Body of pancreas (tissue), 4 donors: ENCODE data around the gene KCNH8. TPM values are rescaled to one million over a fixed set of nuclear protein-coding genes. Genes with fewer than 3 reads are reported as not detected.
A peak's percentile ranks its signal among the peaks of the same experiment; 100 is the strongest.

Source experiments
- ATAC-seq: fragments of 150-250 bp; one replicate; pipeline ENCODE4 v1.9.1; 2016
- DNase-seq, 4 donors: peaks; one replicate each; pipeline ENCODE4 v3.0.0-alpha.2; 2019
- H3K27ac ChIP-seq, 4 donors: fragments of 200-600 bp; sonication (generic); 1 replicate in 3 of 4; 2 replicates in 1 of 4; pipeline versions ENCODE4 v1.5.1 to v1.6.1; 2016 to 2019; ENCODE audit warnings: mild to moderate bottlenecking in 1 of 4, mixed read lengths in 1 of 4, moderate library complexity in 1 of 4
- H3K27me3 ChIP-seq, 2 donors: fragments of 200-600 bp; sonication (generic); one replicate each; pipeline ENCODE4 v1.6.0; 2016; ENCODE audit warnings: mild to moderate bottlenecking in 1 of 2
- H3K36me3 ChIP-seq, 2 donors: fragments of 200-600 bp; sonication (generic); replicated peaks in 1 of 2; 2 replicates each; pipeline ENCODE4 v1.5.1; 2016; ENCODE audit warnings: low read depth in 2 of 2; ENCODE audit not compliant: insufficient read depth in 1 of 2
- H3K4me1 ChIP-seq: fragments of 200-600 bp; sonication (generic); one replicate; pipeline ENCODE4 v1.6.0; 2016
- H3K4me3 ChIP-seq, 2 donors: fragments of 200-600 bp; sonication (generic); 1 replicate in 1 of 2; 2 replicates in 1 of 2; pipeline ENCODE4 v1.5.1; 2016 to 2019
- H3K9me3 ChIP-seq, 3 donors: fragments of 200-600 bp; sonication (generic); 1 replicate in 2 of 3; 2 replicates in 1 of 3; pipeline ENCODE4 v1.5.1; 2016
- POLR2A ChIP-seq, 3 donors: fragments of 450-650 bp; IDR thresholded peaks; one replicate each; pipeline ENCODE4 v1.6.1; 2016; ENCODE audit warnings: antibody characterized with exemption in 3 of 3, mild to moderate bottlenecking in 2 of 3
- WGBS, 2 donors: methylation state at CpG; one replicate each; pipeline ENCODE4 v1.1.5; 2017; 5-methylcytosine and 5-hydroxymethylcytosine counted together
- intact Hi-C: fragments of 100-400 bp; cut with DNase I; formaldehyde crosslinking; loops from one replicate; pipeline ENCODE4 v1.15.1; 2023
- total RNA-seq, 2 donors: library from RNA; depleted of rRNA; stranded (reverse); fragments of >200 nt; gene quantifications; one replicate each; pipeline ENCODE4 v1.1.0, GENCODE V29; 2016
- TF ChIP-seq, protein P1 (sequence below), 7 experiments: fragments of 450-650 bp in 4 of 7; fragments of 200-600 bp in 3 of 7; sonication (generic) in 3 of 7; IDR thresholded peaks; one replicate each; pipeline ENCODE4 v1.5.1; 2016 to 2019; ENCODE audit warnings: antibody characterized with exemption in 7 of 7

KCNH8 gene
- total RNA-seq, 2 donors from 2014 or later: 2.3 TPM

DNA sequence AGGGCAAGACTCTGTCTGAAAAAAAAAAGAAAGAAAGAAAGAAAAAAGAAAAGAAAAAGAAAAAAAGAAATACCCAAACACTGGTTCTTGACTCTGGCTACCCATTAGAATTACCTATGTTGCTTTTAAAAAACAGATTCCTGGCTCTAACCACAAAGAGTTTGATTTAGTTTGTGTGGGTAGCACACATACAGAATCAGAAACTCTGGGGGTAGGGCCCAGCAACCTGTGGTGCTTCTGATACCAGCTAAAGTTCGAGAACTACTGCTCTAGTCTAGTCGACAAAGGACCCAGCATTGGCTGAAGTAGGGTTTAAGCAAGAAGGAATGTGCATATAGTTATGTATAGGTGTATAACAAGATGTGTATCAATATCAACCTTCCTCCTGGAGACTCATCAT, 393.0 kb downstream of the KCNH8 start:
- Histone ChIP-seq H3K27me3 (no peaks in the 10 kb centered on the region), H3K36me3 (no peaks in the 10 kb centered on the region), H3K4me1 (no peaks in the 10 kb centered on the region), H3K27ac (no peak overlapping the region), H3K9me3 (no peaks in the 10 kb centered on the region), H3K4me3 (no peak overlapping the region)
- ATAC-seq: no peak
- intact Hi-C loops: no loop called here
- no peak for DNase-seq
- no peak for TF ChIP-seq POLR2A (IDR thresholded peaks at IDR 0.05)
- TF ChIP-seq, protein P1, sequence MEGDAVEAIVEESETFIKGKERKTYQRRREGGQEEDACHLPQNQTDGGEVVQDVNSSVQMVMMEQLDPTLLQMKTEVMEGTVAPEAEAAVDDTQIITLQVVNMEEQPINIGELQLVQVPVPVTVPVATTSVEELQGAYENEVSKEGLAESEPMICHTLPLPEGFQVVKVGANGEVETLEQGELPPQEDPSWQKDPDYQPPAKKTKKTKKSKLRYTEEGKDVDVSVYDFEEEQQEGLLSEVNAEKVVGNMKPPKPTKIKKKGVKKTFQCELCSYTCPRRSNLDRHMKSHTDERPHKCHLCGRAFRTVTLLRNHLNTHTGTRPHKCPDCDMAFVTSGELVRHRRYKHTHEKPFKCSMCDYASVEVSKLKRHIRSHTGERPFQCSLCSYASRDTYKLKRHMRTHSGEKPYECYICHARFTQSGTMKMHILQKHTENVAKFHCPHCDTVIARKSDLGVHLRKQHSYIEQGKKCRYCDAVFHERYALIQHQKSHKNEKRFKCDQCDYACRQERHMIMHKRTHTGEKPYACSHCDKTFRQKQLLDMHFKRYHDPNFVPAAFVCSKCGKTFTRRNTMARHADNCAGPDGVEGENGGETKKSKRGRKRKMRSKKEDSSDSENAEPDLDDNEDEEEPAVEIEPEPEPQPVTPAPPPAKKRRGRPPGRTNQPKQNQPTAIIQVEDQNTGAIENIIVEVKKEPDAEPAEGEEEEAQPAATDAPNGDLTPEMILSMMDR (IDR thresholded peaks at IDR 0.05): no peak
- WGBS, 2 donors: 51% methylated on average over 2 of the region's 2 CpGs

DNA sequence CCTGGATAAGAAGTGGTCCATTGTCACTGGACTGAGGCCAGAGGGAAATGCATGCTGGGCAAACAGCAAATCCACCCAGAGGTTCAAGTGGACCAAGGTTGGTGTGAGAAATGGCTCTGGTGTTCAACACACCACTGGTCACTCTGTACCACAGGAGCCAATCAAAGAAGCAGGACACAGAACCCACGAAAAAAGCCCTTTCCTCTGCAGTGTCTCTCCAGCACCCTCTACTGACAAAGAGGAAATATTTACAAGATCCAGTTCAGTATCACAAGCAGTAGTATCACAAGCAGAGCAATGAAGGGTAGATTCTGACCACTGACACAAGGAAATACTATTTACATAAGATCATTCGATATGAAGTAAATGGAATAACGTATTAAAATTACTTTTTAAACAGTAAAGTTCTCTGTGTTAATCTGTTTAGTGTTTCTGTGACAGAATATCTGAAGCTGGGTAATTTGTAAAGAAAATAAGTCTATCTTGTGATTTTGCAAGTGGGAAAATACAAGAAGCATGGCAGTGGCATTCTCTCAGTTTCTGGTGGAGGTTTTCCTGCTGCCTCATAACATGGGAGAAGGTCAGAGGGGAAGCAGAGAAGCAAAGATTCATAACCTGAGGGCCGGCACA, 395.0 kb downstream of the KCNH8 start:
- 22% methylated on average over 4 of the region's 4 CpGs for WGBS, 2 donors
- ATAC-seq (peak; percentile 47), DNase-seq (peak in 1 of 4 donors; percentile 8)
- H3K9me3 ChIP-seq: no peaks in the 10 kb centered on the region
- H3K4me3 ChIP-seq: no peak overlapping the region
- no peak overlapping the region for H3K27ac ChIP-seq
- TF ChIP-seq, protein P1 (IDR thresholded peaks at IDR 0.05): peak; percentile 14 to 47 (median 38)
- no peak for TF ChIP-seq POLR2A (IDR thresholded peaks at IDR 0.05)
- H3K4me1 ChIP-seq: no peaks in the 10 kb centered on the region
- no peaks in the 10 kb centered on the region for H3K27me3 ChIP-seq
- no peaks in the 10 kb centered on the region for H3K36me3 ChIP-seq
- intact Hi-C loops: no loop called here

DNA sequence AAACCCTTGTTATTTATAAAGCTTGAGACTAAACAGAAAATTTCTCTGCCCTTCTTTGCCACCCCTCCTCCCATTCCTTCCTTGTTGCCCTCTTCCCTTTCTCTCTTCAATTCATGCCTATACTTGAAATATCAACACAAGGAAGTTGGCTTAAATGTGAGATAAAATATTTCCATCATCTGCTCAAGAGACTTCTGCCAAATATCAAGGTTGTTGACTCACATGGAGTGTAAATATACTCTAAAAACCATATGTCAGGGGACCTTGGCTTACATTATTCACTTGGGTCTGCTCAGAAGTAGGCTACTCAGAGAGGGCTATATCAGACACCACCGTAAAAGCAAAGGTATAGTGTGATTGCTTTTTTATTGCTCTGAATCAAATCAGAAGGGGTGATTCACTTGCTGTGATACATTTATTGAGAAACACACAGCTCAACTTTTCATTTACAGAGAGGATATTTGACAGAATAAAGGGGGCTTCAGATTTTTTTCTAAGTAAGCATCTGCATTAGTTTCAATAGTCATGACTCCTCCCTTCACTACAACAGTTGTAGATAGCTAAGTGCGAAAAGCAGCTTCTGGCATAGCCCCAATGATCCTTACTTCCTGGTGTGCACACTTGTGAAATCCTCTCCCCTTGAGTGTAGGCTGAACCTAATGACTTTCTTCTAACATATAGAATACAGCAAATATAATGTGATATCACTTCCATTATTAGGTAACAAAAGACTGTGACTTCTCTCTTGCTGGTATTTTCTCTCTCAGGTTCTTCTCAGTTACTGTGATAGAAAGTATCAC, 399.6 kb downstream of the KCNH8 start:
- H3K27ac ChIP-seq: no peak overlapping the region

DNA sequence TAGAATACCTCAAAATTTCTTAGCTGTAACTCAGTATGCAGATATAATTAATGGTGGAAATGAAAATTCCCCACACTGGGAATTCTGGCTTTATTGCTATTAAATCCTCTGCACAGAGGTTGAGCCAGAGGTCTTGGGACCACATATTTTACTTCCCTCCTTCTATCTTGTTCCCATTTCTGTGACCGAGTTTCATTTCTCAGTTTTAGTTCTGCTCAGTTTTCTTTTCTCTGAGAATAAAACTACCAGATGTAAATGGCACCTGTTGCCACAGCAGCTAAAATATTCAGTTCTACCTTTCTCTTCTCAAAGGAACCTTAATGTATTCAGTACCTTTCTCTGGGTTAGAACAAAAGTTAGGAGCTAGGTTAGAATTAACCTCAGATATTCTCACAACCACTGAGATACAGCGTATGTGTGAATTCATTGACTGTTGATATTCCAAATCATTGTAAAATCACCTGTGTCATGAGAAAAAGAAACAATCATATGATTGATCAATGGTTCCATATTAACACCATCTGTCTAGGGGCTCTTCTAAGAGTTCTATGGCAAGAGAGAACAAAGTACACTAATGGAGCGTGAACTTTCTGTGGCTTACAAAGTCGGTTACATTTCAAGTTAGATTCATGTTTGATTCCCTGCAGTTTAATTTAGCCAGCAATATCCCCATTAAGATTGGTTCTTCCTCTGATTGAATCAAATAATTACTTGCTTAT, 411.6 kb downstream of the KCNH8 start:
- Histone ChIP-seq H3K4me3 (no peak overlapping the region), H3K9me3 (no peaks in the 10 kb centered on the region), H3K27me3 (no peaks in the 10 kb centered on the region), H3K4me1 (no peaks in the 10 kb centered on the region), H3K36me3 (no peaks in the 10 kb centered on the region), H3K27ac (no peak overlapping the region)
- intact Hi-C loops: no loop called here
- no peak for TF ChIP-seq POLR2A (IDR thresholded peaks at IDR 0.05)
- TF ChIP-seq, protein P1 (IDR thresholded peaks at IDR 0.05): no peak
- ATAC-seq: no peak
- 62 to 77% methylated on average over 4 of the region's 4 CpGs for WGBS, 2 donors
- no peak for DNase-seq

More for the DNA sequence above, 399.6 kb downstream of the KCNH8 start:
- Histone ChIP-seq H3K4me1 (no peaks in the 10 kb centered on the region), H3K27me3 (no peaks in the 10 kb centered on the region), H3K9me3 (no peaks in the 10 kb centered on the region), H3K36me3 (no peaks in the 10 kb centered on the region), H3K4me3 (no peak overlapping the region)
- intact Hi-C loops: no loop called here
- peak in 2 of 4 donors; percentile 14 to 19 for DNase-seq
- 24 to 29% methylated on average over 2 of the region's 2 CpGs for WGBS, 2 donors
- TF ChIP-seq POLR2A (IDR thresholded peaks at IDR 0.05): no peak
- TF ChIP-seq, protein P1 (IDR thresholded peaks at IDR 0.05): no peak
- ATAC-seq: no peak
